ENCODE results near the gene MLXIP. TPM values are rescaled to one million over a fixed set of nuclear protein-coding genes. Genes with fewer than 3 reads are reported as not detected.

Gene MLXIP
- total and polyA plus RNA-seq, 2 of the 13 experiments (the other 11 are each of a cell fraction or from before 2014, with no cell fraction given), result 5.3 to 6.7 TPM

- TF ChIP-seq MXI1 (IDR thresholded peaks at IDR 0.05; ENCODE audit: borderline replicate concordance, low read depth, low read length) (peak; percentile 48; the same call in 1 of the 3 replicates), ATF4 (CRISPR knock-in tag; IDR thresholded peaks at IDR 0.05) (no peak), ZNF335 (CRISPR knock-in tag; IDR thresholded peaks at IDR 0.05) (0 out of 2 replicates have a peak, but pooled peaks have one; percentile 47), ZBTB7B (CRISPR knock-in tag; IDR thresholded peaks at IDR 0.05) (0 out of 2 replicates have a peak, but pooled peaks have one; percentile 34), ZNF552 (CRISPR knock-in tag; IDR thresholded peaks at IDR 0.05; ENCODE audit: borderline replicate concordance) (no peak), ZNF292 (CRISPR knock-in tag; IDR thresholded peaks at IDR 0.05; ENCODE audit: borderline replicate concordance, low read depth) (peak; percentile 40; the same call in 1 of the 2 replicates), ZNF503 (CRISPR knock-in tag; IDR thresholded peaks at IDR 0.05) (no peak), AHR (CRISPR knock-in tag; IDR thresholded peaks at IDR 0.05) (0 out of 2 replicates have a peak, but pooled peaks have one; percentile 4), TAF1 (CRISPR knock-in tag; IDR thresholded peaks at IDR 0.05) (peak; percentile 53; the same call in 1 of the 2 replicates), PCBP1 (IDR thresholded peaks at IDR 0.05; ENCODE audit: borderline replicate concordance, low read depth, low read length) (no peak), GABPA (IDR thresholded peaks at IDR 0.05; ENCODE audit: low read depth, low read length) (peak; percentile 29; the same call in 1 of the 2 replicates), GABPA (CRISPR knock-in tag; IDR thresholded peaks at IDR 0.05; ENCODE audit: low read depth) (peak; percentile 73), DDIT3 (CRISPR knock-in tag; IDR thresholded peaks at IDR 0.05) (no peak), GABPB1 (CRISPR knock-in tag; IDR thresholded peaks at IDR 0.05) (peak; percentile 68), SALL1 (CRISPR knock-in tag; IDR thresholded peaks at IDR 0.05) (peak; percentile 27; the same call in 1 of the 2 replicates), TBX2 (CRISPR knock-in tag; IDR thresholded peaks at IDR 0.05; ENCODE audit: borderline replicate concordance) (no peak), SMC3 (IDR thresholded peaks at IDR 0.05; ENCODE audit: low read length) (no peak), ELF3 (CRISPR knock-in tag; IDR thresholded peaks at IDR 0.05) (0 out of 2 replicates have a peak, but pooled peaks have one; percentile 19)
- TF ChIP-seq, protein P1, sequence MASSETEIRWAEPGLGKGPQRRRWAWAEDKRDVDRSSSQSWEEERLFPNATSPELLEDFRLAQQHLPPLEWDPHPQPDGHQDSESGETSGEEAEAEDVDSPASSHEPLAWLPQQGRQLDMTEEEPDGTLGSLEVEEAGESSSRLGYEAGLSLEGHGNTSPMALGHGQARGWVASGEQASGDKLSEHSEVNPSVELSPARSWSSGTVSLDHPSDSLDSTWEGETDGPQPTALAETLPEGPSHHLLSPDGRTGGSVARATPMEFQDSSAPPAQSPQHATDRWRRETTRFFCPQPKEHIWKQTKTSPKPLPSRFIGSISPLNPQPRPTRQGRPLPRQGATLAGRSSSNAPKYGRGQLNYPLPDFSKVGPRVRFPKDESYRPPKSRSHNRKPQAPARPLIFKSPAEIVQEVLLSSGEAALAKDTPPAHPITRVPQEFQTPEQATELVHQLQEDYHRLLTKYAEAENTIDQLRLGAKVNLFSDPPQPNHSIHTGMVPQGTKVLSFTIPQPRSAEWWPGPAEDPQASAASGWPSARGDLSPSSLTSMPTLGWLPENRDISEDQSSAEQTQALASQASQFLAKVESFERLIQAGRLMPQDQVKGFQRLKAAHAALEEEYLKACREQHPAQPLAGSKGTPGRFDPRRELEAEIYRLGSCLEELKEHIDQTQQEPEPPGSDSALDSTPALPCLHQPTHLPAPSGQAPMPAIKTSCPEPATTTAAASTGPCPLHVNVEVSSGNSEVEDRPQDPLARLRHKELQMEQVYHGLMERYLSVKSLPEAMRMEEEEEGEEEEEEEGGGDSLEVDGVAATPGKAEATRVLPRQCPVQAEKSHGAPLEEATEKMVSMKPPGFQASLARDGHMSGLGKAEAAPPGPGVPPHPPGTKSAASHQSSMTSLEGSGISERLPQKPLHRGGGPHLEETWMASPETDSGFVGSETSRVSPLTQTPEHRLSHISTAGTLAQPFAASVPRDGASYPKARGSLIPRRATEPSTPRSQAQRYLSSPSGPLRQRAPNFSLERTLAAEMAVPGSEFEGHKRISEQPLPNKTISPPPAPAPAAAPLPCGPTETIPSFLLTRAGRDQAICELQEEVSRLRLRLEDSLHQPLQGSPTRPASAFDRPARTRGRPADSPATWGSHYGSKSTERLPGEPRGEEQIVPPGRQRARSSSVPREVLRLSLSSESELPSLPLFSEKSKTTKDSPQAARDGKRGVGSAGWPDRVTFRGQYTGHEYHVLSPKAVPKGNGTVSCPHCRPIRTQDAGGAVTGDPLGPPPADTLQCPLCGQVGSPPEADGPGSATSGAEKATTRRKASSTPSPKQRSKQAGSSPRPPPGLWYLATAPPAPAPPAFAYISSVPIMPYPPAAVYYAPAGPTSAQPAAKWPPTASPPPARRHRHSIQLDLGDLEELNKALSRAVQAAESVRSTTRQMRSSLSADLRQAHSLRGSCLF (CRISPR knock-in tag; IDR thresholded peaks at IDR 0.05; ENCODE audit: borderline replicate concordance), result no peak
- TF ChIP-seq, protein P2, sequence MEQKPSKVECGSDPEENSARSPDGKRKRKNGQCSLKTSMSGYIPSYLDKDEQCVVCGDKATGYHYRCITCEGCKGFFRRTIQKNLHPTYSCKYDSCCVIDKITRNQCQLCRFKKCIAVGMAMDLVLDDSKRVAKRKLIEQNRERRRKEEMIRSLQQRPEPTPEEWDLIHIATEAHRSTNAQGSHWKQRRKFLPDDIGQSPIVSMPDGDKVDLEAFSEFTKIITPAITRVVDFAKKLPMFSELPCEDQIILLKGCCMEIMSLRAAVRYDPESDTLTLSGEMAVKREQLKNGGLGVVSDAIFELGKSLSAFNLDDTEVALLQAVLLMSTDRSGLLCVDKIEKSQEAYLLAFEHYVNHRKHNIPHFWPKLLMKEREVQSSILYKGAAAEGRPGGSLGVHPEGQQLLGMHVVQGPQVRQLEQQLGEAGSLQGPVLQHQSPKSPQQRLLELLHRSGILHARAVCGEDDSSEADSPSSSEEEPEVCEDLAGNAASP (CRISPR knock-in tag; IDR thresholded peaks at IDR 0.05; ENCODE audit: borderline replicate concordance), result 0 out of 2 replicates have a peak, but pooled peaks have one; percentile 35
These were observed 13.6 kb upstream of the MLXIP start (continued) for GRCh38 chr12:122064780-122065588.
